Spleen (tissue), 11 donors: ENCODE results near the gene PTMA. TPM values are rescaled to one million over a fixed set of nuclear protein-coding genes. Genes with fewer than 3 reads are reported as not detected.
A peak's percentile ranks its signal among the peaks of the same experiment; 100 is the strongest.

Experiments used
- DNase-seq: peaks from one replicate; pipeline ENCODE4 v3.0.0-alpha.2; 2020
- H3K27ac ChIP-seq, 8 donors: fragments of 200-600 bp; sonication (generic) in 7 of 8; 1 replicate in 4 of 8; 2 replicates in 4 of 8; pipeline versions ENCODE4 v1.5.0 to v1.8.0; 2016 to 2021; ENCODE audit warnings: inconsistent platforms in 4 of 8, mild to moderate bottlenecking in 4 of 8, moderate library complexity in 1 of 8
- H3K27me3 ChIP-seq, 7 donors: fragments of 200-600 bp; sonication (generic) in 6 of 7; replicated peaks in 1 of 7; 1 replicate in 4 of 7; 2 replicates in 3 of 7; pipeline versions ENCODE4 v1.5.0 to v1.8.0; 2016 to 2021; ENCODE audit warnings: inconsistent platforms in 3 of 7, mild to moderate bottlenecking in 1 of 7
- H3K36me3 ChIP-seq, 6 donors: fragments of 200-600 bp; sonication (generic) in 5 of 6; 1 replicate in 4 of 6; 2 replicates in 2 of 6; pipeline versions ENCODE4 v1.5.0 to v1.8.0; 2016 to 2021; ENCODE audit warnings: inconsistent platforms in 2 of 6
- H3K4me1 ChIP-seq, 6 donors: fragments of 200-600 bp; sonication (generic) in 5 of 6; 1 replicate in 3 of 6; 2 replicates in 3 of 6; pipeline versions ENCODE4 v1.5.0 to v1.8.0; 2016 to 2021; ENCODE audit warnings: inconsistent platforms in 3 of 6
- H3K4me3 ChIP-seq, 8 donors: fragments of 200-600 bp; sonication (generic) in 7 of 8; 1 replicate in 4 of 8; 2 replicates in 4 of 8; pipeline versions ENCODE4 v1.5.0 to v1.8.0; 2016 to 2021; ENCODE audit warnings: inconsistent platforms in 4 of 8, mild to moderate bottlenecking in 4 of 8, moderate library complexity in 2 of 8
- H3K9me3 ChIP-seq, 8 donors: fragments of 200-600 bp; sonication (generic) in 7 of 8; 1 replicate in 4 of 8; 2 replicates in 4 of 8; pipeline versions ENCODE4 v1.5.0 to v1.8.0; 2016 to 2021; ENCODE audit warnings: inconsistent platforms in 4 of 8
- CTCF ChIP-seq, 11 experiments: fragments of 200-600 bp in 7 of 11; fragments of 450-650 bp in 4 of 11; sonication (generic) in 4 of 11; IDR thresholded peaks in 8 of 11; conservative IDR thresholded peaks in 3 of 11; 1 replicate in 7 of 11; 2 replicates in 4 of 11; pipeline versions ENCODE4 v1.4.0 to v1.8.0; 2016 to 2021; ENCODE audit warnings: antibody characterized with exemption in 11 of 11, inconsistent platforms in 4 of 11, mild to moderate bottlenecking in 1 of 11
- POLR2A ChIP-seq, 3 donors: fragments of 450-650 bp; IDR thresholded peaks; one replicate each; pipeline ENCODE4 v1.5.1; 2017; ENCODE audit warnings: antibody characterized with exemption in 3 of 3, mild to moderate bottlenecking in 1 of 3
- POLR2AphosphoS5 ChIP-seq, 3 donors: sonication (generic); formaldehyde crosslinking; IDR thresholded peaks; one replicate each; pipeline ENCODE4 v1.5.1; 2017; ENCODE audit warnings: antibody characterized with exemption in 3 of 3
- WGBS, 5 donors: extraction: QIAGEN DNeasy Blood & Tissue Kit in 3 of 5; methylation state at CpG; one replicate each; pipeline versions ENCODE4 v1.1.5 to v1.1.7; 2013 to 2018; 5-methylcytosine and 5-hydroxymethylcytosine counted together
- intact Hi-C: fragments of 100-400 bp; cut with DNase I; formaldehyde crosslinking; loops from one replicate; pipeline ENCODE4 v1.15.0; 2023; ENCODE audit warnings: low total_unique reads
- polyA plus RNA-seq, 3 donors: library from polyadenylated mRNA; stranded (reverse); fragments of 200-250 nt; gene quantifications; one replicate each; pipeline ENCODE4 v1.2.1, GENCODE V29; 2013
- total RNA-seq, 7 donors: library from RNA; depleted of rRNA in 3 of 7; stranded (reverse); fragments of >200 nt in 3 of 7; fragmentation: NEBNext Ultra II Directional in 4 of 7; extraction: Animal tissue kit (Norgen Biotek cat#: 25700) in 4 of 7; gene quantifications; one replicate each; pipeline versions ENCODE4 v1.1.0 to v1.2.1, GENCODE V29; 2016 to 2021
- donor health status: healthy with polysubstance abuse.
- donor health status: DM: no; HTN: no; CAD: no; lungs with moderate emphysema.
- donor health status: DM: no; HTN: no; CAD: no.
- donor health status: Bipolar disorder and iron deficiency.
- donor health status: healthy.
- donor health status: DM: no; HTN: no; CAD: no.
- donor health status: DM: yes; HTN: yes; CAD: no.

The PTMA gene
- total and polyA plus RNA-seq, 10 donors, result 509 to 2,114 (median 803) TPM

GRCh38 chr2:231684314-231685223, 23.8 kb upstream of the PTMA start:
- intact Hi-C loops, result no loop called here
- WGBS, 5 donors, result 60 to 79% (median 77%) methylated on average over 13 to 22 of the region's 22 CpGs
- peak; percentile 82 for DNase-seq
- TF ChIP-seq POLR2A (IDR thresholded peaks at IDR 0.05), result no peak
- TF ChIP-seq CTCF (IDR thresholded peaks at IDR 0.05 in 8 of 11, conservative IDR thresholded peaks at IDR 0.05 in 3 of 11), result no peak
- no peak for TF ChIP-seq POLR2AphosphoS5 (IDR thresholded peaks at IDR 0.05)
- no peak overlapping the region for H3K4me3 ChIP-seq
- H3K36me3 ChIP-seq, result no peaks in the 10 kb centered on the region
- peaks cover 0 to 15% (median 0%) of the 10 kb centered on the region in 7 donors for H3K27me3 ChIP-seq
- no peak overlapping the region for H3K27ac ChIP-seq
- H3K4me1 ChIP-seq, result peaks cover 0 to 39% (median 25%) of the 10 kb centered on the region in 6 donors
- no peaks in the 10 kb centered on the region for H3K9me3 ChIP-seq

GRCh38 chr2:231685349-231686191, 22.8 kb upstream of the PTMA start:
- no peak for TF ChIP-seq POLR2A (IDR thresholded peaks at IDR 0.05)
- TF ChIP-seq POLR2AphosphoS5 (IDR thresholded peaks at IDR 0.05), result no peak
- peak in 1 of 11 experiments; percentile 30 for TF ChIP-seq CTCF (IDR thresholded peaks at IDR 0.05 in 8 of 11, conservative IDR thresholded peaks at IDR 0.05 in 3 of 11)
- peaks cover 0 to 31% (median 21%) of the 10 kb centered on the region in 6 donors for H3K4me1 ChIP-seq
- no peak overlapping the region for H3K4me3 ChIP-seq
- DNase-seq, result peak; percentile 64
- no peak overlapping the region for H3K27ac ChIP-seq
- peaks cover 0 to 11% (median 0%) of the 10 kb centered on the region in 7 donors for H3K27me3 ChIP-seq
- H3K9me3 ChIP-seq, result no peaks in the 10 kb centered on the region
- H3K36me3 ChIP-seq, result no peaks in the 10 kb centered on the region
- 82 to 88% (median 86%) methylated on average over 14 to 20 of the region's 20 CpGs for WGBS, 5 donors
- intact Hi-C loops, result no loop called here

- peak overlapping the region in 1 of 8 donors; percentile 32 for H3K27ac ChIP-seq
- no peaks in the 10 kb centered on the region for H3K9me3 ChIP-seq
- intact Hi-C loops, result no loop called here
- no peak overlapping the region for H3K4me3 ChIP-seq
- WGBS, 5 donors, result 81 to 92% (median 88%) methylated on average over 10 to 11 of the region's 11 CpGs
- no peak for TF ChIP-seq CTCF (IDR thresholded peaks at IDR 0.05 in 8 of 11, conservative IDR thresholded peaks at IDR 0.05 in 3 of 11)
- no peak for TF ChIP-seq POLR2AphosphoS5 (IDR thresholded peaks at IDR 0.05)
- no peak for TF ChIP-seq POLR2A (IDR thresholded peaks at IDR 0.05)
- peaks cover 0 to 23% (median 13%) of the 10 kb centered on the region in 6 donors for H3K4me1 ChIP-seq
- peak; percentile 59 for DNase-seq
- peaks cover 0 to 2% (median 0%) of the 10 kb centered on the region in 7 donors for H3K27me3 ChIP-seq
- no peaks in the 10 kb centered on the region for H3K36me3 ChIP-seq
These were observed 21.9 kb upstream of the PTMA start for GRCh38 chr2:231686192-231687100.
